Astrocyte of the spinal cord (primary cell): ENCODE data around the gene MRPL33.

Experiments used
- DNase-seq: peaks from one replicate; pipeline ENCODE4 v3.0.0; 2011; ENCODE audit warnings: low read depth, low spot score
- H3K4me3 ChIP-seq: 2 replicates; pipeline ENCODE4 v1.5.1; 2011; ENCODE audit warnings: low read depth, mild to moderate bottlenecking, low read length, moderate library complexity
- CTCF ChIP-seq: IDR thresholded peaks from 2 replicates; pipeline ENCODE4 v1.5.1; 2012; ENCODE audit warnings: low read depth, mild to moderate bottlenecking, low read length, inconsistent platforms
- in situ Hi-C: cut with HindIII; loops from 2 replicates; pipeline ENCODE4 v1.10.0; 2017; ENCODE audit warnings: low sequenced_read_pairs

MRPL33 gene

GRCh38 chr2:27752551-27753237 lies 18.8 kb upstream of the MRPL33 start:
- DNase-seq = no peak
- no peak overlapping the region for H3K4me3 ChIP-seq
- no peak for TF ChIP-seq CTCF
- in situ Hi-C loops = no loop called here

- in situ Hi-C loops = no loop called here
- peak; percentile 81 for DNase-seq
- H3K4me3 ChIP-seq = no peak overlapping the region
- TF ChIP-seq CTCF = peak; percentile 94
Observed at GRCh38 chr2:27754138-27754588, 17.4 kb upstream of the MRPL33 start.

- DNase-seq = no peak
- in situ Hi-C loops = no loop called here
Observed at GRCh38 chr2:27754831-27755230, 16.7 kb upstream of the MRPL33 start.

GRCh38 chr2:27756091-27756490 lies 15.4 kb upstream of the MRPL33 start:
- in situ Hi-C loops = no loop called here
- no peak for DNase-seq
- no peak for TF ChIP-seq CTCF
- H3K4me3 ChIP-seq = no peak overlapping the region

More at GRCh38 chr2:27754831-27755230, 16.7 kb upstream of the MRPL33 start:
- H3K4me3 ChIP-seq = no peak overlapping the region
- TF ChIP-seq CTCF = no peak

GRCh38 chr2:27756544-27757498 lies 14.7 kb upstream of the MRPL33 start:
- DNase-seq = peak; percentile 40
- in situ Hi-C loops = no loop called here
- H3K4me3 ChIP-seq = no peak overlapping the region
- TF ChIP-seq CTCF = no peak

- no peak overlapping the region for H3K4me3 ChIP-seq
- no peak for TF ChIP-seq CTCF
- DNase-seq = peak; percentile 26
- in situ Hi-C loops = no loop called here
Observed at GRCh38 chr2:27762951-27763906, 8.3 kb upstream of the MRPL33 start.
